NCI-H82 treated with DMSO at 0.1 percent for 48 hours (cell line): ENCODE data around the gene GTF2F1.
"Not testable (repeated sequence)": the region's sequence is repeated elsewhere in the genome, so short reads cannot be mapped to it uniquely, and the experiment has no call there.

ENCODE experiments used
- DNase-seq: peaks from one replicate; lab custom pipeline; 2025; ENCODE audit not compliant: unreplicated experiment; lab: John Stamatoyannopoulos, UW

GTF2F1 gene, protein sequence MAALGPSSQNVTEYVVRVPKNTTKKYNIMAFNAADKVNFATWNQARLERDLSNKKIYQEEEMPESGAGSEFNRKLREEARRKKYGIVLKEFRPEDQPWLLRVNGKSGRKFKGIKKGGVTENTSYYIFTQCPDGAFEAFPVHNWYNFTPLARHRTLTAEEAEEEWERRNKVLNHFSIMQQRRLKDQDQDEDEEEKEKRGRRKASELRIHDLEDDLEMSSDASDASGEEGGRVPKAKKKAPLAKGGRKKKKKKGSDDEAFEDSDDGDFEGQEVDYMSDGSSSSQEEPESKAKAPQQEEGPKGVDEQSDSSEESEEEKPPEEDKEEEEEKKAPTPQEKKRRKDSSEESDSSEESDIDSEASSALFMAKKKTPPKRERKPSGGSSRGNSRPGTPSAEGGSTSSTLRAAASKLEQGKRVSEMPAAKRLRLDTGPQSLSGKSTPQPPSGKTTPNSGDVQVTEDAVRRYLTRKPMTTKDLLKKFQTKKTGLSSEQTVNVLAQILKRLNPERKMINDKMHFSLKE

DNA sequence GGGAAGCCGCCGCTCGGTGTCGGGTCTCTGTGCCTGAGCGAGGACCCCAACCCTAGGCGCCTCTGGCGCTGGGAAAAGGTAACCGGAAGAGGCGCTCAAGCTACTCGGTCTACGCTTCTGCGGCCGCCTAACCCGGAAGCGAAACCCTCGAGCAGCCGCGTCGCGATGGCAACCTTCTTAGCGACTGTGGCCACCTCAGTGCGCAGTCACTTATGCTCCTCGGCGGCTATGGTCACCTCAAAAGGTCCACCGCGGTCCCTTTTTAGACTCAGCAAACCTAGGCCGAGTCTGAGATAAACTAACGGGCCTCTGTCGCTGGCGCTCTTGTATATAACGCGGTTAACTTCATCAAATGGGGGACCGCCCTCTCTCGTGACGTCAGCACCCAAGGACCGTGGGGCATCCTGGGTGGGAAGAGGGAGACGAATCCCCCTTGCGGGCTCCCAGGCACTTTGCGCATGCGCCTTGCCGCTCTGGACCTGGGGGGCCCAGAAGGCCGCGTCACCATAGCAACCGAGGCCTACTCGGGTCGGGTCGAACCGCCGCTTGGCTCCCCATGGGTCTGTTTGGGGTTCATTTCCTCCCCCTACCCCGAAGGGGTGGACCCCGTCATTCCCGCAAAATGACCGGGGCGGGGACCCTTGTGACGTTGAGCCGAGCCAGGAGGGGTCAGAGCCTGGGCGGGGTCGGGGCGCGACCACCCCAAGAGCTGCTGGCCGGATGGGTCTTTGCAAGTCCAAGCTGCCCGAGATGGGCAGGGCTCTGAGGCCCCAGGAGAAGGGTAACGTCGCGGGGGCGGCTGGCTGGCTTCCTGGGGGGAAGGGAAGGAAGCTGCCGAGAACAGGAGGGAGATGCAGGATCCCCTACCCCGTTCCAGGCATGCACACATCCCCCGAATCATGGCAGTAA, at the start of gene GTF2F1:
TSS of gene GTF2F1 (minus strand) at position 91 of the 909 bp plus-strand sequence. CDS start 169 bp downstream, outside the sequence.
- peak; percentile 86 for DNase-seq

DNA sequence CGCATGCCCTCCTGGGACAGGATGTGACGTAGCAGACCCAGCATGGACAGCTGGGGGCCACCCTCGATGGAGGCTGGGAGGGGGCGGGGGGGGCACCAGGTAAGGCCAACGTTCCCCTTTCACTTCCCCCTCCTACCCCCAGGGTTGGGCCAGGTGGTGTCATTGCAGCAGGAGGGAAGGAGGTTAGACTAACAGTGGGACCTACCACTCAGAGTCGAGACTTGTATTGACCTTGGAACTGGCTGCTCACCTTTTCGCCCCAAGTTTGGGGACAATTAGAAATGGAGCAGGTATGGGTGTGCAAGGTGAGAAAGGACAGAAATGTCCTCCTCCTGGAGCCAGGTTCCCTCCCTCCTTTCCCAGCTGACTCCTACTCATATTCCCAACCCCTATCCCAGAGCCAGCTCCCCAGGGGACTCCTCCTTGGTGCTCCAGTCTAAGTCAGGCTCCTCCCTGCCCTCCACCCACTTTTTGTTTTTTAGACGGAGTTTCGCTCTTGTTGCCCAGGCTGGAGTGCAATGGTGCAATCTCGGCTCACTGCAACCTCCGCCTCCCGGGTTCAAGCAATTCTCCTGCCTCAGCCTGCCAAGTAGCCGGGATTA, 49.2 kb upstream of the GTF2F1 start:
- DNase-seq = no peak

DNA sequence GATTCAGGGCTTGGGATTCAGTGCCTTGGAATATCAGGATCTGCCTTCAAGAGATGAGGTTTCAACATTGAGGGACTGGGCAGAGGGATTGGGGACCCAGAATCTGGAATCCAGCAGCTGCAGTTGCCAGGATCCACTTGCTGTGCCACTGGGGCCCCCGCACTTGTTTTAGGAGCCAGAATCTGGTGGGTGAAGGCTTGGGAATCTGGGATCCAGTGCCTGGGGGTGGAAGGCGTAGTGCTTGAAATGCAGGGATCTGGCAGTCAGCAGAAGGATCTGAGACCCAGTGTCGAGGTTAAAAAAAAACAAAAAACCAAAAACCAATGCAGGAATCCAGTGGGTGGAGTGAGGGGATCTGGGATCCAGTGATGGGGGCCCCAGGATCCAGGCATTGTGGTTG, 47.9 kb upstream of the GTF2F1 start:
- no peak for DNase-seq

DNA sequence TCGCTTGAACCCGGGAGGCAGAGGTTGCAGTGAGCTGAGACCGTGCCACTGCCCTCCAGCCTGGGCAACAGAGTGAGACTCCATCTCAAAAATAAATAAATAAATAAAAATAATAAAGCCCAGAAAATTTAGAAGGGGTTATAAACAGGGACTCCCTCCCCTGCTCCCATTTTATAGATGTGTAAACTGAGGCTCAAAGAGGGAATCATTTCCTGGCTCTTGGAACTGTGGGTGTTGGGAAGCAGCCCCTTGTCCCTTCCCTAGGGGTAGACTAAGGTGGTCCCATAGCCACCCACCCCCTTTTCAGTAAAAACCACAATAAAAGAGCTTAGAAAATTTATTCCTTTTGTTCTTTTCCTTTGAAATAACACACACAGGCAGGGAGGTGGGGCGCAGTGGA, 46.8 kb upstream of the GTF2F1 start:
- DNase-seq = no peak

- no peak for DNase-seq
Measured at GRCh38 chr19:6433663-6434062, 40.7 kb upstream of the GTF2F1 start, which contains the start of gene SLC25A41. Gene SLC25A41, minus strand, starts transcription at chr19:6433763. Its CDS starts 70 bp downstream, at chr19:6433693.

- DNase-seq = no peak
Measured at GRCh38 chr19:6433165-6433564, 40.2 kb upstream of the GTF2F1 start.

DNA sequence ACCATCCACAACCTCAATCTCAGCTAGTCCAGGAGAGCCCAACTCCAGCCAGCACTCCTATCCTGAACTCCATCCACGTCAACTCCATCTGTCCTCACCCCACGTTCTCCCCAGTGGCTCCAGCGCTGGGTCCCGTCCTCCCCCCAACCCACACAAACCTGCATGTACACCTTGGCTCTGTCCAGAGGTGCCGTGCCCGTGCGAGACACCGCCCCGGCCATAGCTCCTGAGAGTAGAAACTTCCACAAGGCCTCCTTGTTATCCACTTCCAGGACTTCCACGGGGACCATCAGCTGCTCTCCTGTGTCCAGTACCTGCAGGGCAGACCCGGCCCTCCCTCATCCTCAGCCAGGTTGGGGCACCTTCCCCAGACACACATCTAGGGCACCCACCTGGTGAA, 38.9 kb upstream of the GTF2F1 start:
- no peak for DNase-seq

DNA sequence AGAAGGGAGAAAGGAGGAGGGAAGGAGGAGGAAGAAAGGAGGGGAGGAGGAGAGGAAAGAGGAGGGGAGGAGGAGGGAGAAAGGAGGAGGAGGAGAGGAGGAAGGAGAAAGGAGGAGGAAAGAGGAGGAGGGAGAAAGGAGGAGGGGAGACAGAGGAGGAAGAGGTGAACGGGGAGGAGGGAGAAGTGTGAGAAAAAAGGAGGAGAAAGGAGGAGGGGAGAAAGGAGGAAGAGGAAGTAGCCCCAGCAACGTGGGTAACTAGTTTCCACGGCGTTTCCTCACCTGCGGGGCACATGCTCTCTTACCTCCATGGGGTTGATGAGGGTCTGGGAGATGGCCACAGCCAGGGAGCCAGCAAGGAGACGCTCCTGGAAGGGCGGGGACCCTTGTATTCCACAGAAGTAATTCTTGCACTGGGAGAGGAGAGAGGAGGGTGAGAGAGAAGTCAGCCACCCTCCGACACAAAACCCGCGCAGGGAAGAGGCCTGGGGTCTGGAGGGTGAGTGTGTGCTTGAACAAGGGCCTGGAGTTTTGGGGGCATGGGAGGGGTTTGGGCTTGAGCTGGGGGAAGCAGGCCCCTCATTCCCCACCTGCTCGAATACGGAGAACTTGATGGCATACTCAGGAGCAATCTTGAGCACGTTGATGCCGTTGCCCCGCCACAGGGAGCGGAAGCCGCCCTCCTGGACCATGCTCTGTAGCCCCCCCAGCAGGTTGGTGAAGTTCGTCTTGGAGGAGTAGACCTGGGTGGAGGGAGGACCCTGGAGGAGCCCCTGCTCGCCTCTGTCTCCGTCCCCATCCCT, 36.7 kb upstream of the GTF2F1 start:
- DNase-seq = no peak

GRCh38 chr19:6428692-6429418, 35.9 kb upstream of the GTF2F1 start:
- DNase-seq = not testable (repeated sequence)

- no peak for DNase-seq
Measured at GRCh38 chr19:6427131-6427530, 34.2 kb upstream of the GTF2F1 start.

DNA sequence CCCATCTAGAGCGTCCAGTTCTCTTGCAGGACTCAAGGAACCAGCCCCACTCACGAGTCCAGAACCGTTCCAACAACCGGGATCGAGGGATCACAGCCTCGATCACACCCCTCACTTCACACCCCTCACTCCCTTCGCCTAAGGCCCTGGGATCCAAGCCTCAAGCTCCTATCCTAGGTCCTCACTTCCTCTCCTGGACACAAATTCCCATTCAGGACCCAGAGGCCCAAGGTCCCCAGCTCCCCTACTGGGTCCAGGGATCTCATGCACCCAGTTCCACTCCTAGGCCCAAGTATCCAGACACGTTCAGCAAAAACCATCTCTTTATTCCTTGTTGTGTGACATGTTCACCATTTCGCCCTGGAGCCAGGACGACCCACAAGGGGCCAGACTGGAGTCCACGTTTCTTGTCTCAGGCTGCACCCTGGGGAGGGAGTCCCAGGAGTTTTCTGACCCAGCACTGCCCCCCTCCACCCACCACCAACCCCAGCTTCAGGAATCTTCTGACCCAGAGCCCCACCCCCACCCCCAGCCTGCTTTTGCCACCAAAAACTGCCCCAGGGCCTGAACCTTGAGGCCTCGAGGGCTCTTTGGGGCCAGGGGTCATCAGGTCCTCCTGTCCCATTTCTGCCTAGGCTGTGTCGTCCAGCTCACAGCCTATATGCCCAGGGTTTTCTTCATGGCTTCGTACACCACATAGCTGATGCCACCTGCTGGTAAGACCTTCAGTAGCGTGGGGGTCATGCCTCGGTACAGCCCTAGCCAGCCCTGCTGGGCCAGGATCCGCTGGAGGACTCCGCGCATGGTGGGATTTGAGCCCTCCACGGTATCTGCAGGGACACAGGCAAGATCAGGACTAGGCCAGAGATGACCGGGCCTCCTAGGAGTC, 33.0 kb upstream of the GTF2F1 start:
- no peak for DNase-seq

DNA sequence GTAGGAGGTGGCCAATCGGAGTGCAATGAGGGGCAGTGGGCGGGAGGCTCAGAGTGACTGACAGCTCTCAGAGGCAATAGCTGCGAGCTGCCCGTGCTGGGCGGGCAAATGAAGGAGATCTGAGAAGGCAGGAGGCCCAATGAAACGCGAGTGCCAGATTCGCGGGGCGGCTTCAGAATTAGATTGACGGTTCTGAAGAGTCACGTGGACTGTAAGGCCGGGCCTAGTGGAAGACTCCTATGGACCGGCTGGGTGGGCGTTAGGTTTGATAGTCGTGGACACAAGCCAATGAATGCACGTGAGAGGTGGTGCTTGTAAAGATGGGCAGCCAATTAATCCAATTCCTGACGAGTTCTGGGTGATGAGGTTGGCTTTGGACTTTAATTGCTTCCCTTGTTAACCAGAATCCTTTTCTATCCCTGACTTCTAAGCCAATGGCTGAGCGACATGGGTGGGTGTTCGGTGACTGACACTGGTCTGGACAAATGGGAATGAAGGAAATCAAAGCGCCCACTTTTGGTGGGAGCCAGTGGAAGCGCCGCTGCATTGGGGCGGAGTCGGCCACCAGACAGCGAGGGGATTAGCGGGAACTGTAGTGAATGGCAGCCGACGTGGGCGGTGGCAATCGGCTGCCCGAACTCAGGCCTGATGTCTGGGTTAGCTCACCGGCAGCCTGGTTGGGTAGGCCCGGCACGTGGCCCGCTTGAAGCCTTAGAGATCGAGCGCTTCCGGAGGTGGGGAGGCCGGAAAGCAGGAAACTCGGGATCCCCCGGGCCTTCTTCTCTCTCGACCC, 32.2 kb upstream of the GTF2F1 start:
- peak; percentile 100 for DNase-seq

DNA sequence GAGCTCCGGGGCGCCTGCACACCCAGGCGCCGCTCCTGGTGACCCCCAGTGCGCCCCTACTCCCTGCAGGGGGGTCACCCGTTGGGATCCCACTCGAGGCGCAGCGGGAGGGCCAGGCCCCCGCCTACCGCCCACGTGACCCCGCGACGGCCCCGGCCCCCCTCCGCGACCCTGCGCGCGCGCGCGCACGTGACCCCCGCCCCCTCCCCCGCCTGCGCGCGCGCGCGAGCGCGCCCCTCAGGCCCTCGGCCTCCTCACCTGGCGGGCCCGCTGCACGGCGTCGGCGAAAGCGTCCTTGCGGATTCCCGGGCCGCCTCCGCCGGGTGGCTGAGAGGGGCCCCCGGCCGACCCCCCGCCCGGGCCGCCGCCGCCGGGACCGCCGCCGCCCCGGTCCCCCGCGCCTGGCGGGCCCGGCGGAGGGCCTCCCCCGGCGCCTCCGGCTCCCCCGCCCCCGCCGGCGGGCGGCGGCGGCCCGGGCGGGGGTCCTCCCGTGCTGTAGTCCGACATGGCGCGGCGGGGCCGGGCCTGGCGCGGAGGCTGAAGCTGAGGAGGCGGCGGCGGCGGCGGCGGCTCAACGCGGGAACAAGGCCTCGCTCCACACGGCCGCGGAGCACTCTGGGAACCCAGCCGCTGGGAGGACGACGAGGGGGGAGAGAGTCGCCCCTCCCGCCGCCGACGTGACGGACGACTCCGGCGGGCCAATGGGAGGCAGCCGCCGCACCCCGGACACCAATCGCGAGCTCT, 31.4 kb upstream of the GTF2F1 start, which contains the start of gene KHSRP:
TSS of gene KHSRP (minus strand) at position 617 of the 744 bp plus-strand sequence. CDS start at position 507, 110 bp downstream.
- DNase-seq = no peak

GRCh38 chr19:6423499-6424194, 30.7 kb upstream of the GTF2F1 start:
- no peak for DNase-seq

- no peak for DNase-seq
Measured at GRCh38 chr19:6421075-6422014, 28.4 kb upstream of the GTF2F1 start.
